Renal cortical epithelial cell (primary cell): ENCODE measurements around the gene NUDT19. TPM values are rescaled to one million over a fixed set of nuclear protein-coding genes. Genes with fewer than 3 reads are reported as not detected.

Source experiments
- total RNA-seq: library from RNA; depleted of rRNA; stranded (reverse); fragments of >200 nt; gene quantifications from 2 replicates; pipeline ENCODE4 v1.2.3, GENCODE V29; 2014

The NUDT19 gene
- total RNA-seq, 1 donor from 2014 or later: 13.5 TPM

Other genes starting within 250 kb of the NUDT19 start
- gene PDCD5, start 110.6 kb upstream of the NUDT19 start, total RNA-seq: 105 and 167 TPM in 2 replicates
- gene ANKRD27, start 16.6 kb upstream of the NUDT19 start, total RNA-seq: 29.5 and 37.5 TPM in 2 replicates
- gene RGS9BP, start 16.0 kb upstream of the NUDT19 start, total RNA-seq: 0.25 TPM in 1 of 2 replicates, not detected in the other
- 0.25 TPM in 1 of 2 replicates, not detected in the other for gene TDRD12, start 27.9 kb downstream of the NUDT19 start, total RNA-seq
- 0.15 and 2.8 TPM in 2 replicates for gene SLC7A9, start 177.9 kb downstream of the NUDT19 start, total RNA-seq